Kidney epithelial cell (primary cell): Measurements from ENCODE around the gene NCR3LG1. TPM values are rescaled to one million over a fixed set of nuclear protein-coding genes. Genes with fewer than 3 reads are reported as not detected.

ENCODE experiments used
- DNase-seq: peaks from one replicate; pipeline ENCODE4 v3.0.0-alpha.2; 2010; ENCODE audit warnings: low read depth
- H3K27me3 ChIP-seq: 2 replicates; pipeline ENCODE4 v1.6.0; 2011; ENCODE audit warnings: low read length; ENCODE audit not compliant: control insufficient read depth, insufficient read depth
- H3K36me3 ChIP-seq: 2 replicates; pipeline ENCODE4 v1.5.1; 2011; ENCODE audit warnings: low read length; ENCODE audit not compliant: control insufficient read depth, insufficient read depth
- H3K4me3 ChIP-seq: 2 replicates; pipeline ENCODE4 v1.5.1; 2011; ENCODE audit warnings: low read depth, mild to moderate bottlenecking, control low read depth, low read length
- total RNA-seq: library from RNA; depleted of rRNA; stranded (reverse); fragments of >200 nt; gene quantifications from 2 replicates; pipeline ENCODE4 v1.2.3, GENCODE V29; 2015
- TF ChIP-seq, protein P1 (sequence below): IDR thresholded peaks from 2 replicates; pipeline ENCODE4 v1.5.1; 2011; ENCODE audit warnings: mild to moderate bottlenecking, moderate library complexity, low read length, control low read depth, inconsistent platforms; ENCODE audit not compliant: insufficient read depth, poor library complexity, severe bottlenecking

NCR3LG1 gene
- total RNA-seq, 1 donor from 2014 or later: 10.1 TPM

DNA sequence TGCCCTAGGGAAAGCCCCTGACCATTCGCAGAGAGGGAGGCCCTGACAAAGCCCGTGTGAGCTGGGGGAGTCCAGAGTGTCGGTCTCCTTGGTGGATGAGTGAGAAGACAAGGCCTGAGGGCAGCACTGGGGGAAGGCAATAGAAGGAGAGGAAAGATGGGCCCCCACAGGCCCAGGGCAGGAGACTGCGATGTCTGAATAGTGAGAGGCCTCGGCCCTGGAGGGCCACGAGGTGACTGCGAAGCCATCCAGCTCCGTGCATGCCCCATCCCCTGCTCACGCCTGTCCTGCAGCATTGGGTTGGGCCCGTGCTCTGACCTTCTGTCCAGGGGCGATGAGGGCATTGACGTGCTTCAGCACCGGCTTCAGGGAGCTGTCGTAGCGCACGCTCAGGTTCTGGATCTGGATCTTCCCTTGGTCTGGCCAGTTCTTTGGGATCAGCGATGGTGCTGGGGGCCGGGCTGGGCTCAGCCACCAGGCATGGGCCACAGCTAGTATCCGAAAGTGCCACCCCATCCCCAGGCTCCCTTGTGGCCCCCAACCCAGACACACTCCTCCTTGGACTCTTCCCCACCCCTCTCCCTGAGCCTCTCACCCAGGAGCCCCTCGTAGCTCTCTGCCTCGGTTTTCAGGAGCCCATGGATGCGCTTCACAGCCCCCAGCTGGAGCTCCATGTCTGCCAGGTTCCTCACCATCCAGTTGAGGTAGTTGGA lies 45.2 kb downstream of the NCR3LG1 start:
- Histone ChIP-seq H3K36me3 (no peaks in the 10 kb centered on the region), H3K4me3 (no peak overlapping the region), H3K27me3 (peaks cover 15% of the 10 kb centered on the region)
- TF ChIP-seq, protein P1, sequence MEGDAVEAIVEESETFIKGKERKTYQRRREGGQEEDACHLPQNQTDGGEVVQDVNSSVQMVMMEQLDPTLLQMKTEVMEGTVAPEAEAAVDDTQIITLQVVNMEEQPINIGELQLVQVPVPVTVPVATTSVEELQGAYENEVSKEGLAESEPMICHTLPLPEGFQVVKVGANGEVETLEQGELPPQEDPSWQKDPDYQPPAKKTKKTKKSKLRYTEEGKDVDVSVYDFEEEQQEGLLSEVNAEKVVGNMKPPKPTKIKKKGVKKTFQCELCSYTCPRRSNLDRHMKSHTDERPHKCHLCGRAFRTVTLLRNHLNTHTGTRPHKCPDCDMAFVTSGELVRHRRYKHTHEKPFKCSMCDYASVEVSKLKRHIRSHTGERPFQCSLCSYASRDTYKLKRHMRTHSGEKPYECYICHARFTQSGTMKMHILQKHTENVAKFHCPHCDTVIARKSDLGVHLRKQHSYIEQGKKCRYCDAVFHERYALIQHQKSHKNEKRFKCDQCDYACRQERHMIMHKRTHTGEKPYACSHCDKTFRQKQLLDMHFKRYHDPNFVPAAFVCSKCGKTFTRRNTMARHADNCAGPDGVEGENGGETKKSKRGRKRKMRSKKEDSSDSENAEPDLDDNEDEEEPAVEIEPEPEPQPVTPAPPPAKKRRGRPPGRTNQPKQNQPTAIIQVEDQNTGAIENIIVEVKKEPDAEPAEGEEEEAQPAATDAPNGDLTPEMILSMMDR: no peak
- DNase-seq: no peak

DNA sequence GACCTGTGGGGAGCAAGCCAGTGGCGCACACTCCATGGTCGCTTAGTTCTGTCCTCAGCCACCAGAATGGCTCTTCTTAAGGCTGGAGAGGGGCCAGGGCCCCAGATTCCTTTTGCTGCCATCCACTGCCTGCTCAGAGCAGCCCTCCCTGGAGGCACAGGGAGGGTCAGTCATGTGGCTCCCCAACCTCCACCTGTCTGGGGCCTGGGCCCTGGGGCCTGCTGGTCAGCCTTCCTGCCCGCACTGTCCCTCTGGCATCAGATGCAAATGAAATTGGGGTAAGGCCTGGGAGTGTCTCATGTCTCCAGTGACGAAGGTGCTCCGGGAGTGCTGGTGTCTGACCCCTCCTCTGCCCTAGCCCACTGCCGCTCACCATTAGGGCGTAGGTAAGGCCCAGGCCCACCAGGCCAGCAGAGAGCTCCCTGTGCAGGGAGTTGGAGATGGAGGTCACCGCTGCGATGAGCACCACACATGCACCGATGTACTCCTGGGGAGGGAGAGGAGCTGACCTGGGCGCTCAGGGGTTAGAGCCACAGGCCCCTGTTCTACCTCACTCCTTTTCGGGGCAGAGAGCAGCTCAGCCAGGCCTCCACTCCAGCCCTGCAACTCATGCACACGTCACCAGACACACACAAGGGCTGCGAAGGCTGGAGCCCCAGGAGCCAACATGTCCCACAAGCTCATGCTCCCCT lies 45.9 kb downstream of the NCR3LG1 start:
- no peaks in the 10 kb centered on the region for H3K36me3 ChIP-seq
- no peak for DNase-seq
- H3K27me3 ChIP-seq: peaks cover 15% of the 10 kb centered on the region
- no peak overlapping the region for H3K4me3 ChIP-seq
- TF ChIP-seq, protein P1: no peak

DNA sequence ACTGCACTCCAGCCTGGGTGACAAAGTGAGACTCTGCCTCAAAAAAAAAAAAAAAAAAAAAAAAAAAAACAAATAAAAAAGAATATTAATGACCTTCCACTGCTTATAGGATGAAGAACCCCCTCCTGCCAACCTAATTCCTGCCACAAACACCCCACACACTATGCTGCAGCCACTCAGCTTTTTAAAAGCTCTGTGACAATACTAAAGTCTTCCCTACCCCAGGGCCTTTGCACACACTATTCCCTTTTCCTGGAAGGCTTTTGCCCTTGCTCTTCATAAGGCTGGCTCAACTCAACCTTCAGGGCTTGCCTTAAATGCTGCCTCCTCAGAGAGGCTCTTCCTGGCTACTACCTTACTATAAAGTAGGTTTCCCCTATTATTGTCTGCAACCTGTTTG lies 47.6 kb downstream of the NCR3LG1 start:
- DNase-seq: no peak

DNA sequence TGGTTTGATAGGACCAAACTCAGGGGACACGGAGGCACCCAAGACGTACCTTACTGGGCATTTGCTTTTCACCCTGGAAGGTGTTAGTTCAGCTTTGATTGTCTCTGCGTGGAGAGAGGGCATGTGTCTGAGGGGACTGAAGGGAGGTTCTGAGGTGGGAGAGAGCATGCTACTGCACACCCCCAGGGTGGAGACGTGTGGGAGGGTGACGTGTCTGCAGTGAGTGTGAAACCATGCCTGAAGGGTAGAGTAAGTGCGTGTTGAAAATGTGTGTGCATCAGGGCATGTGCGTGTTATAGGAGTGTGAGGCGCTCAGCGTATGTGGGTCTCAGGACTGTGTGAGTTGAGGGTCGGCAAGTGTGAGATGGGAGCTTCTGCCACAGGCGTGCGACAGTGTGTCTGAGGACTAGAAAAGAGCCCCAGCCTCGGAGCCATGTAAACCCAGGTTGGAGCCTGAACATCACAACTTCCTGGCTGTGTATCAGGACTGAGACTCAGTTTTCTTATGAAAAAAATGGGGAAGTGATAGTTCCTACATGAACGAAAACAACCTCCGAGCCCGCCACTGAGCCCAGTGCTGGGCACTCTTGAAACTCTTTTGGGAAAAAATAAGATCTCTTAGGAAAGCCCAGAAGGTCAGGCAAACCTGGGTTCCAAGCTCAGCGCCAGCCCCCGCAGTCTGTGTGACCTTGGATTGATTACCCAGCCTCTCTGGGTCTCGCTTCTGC lies 48.6 kb downstream of the NCR3LG1 start:
- H3K27me3 ChIP-seq: peaks cover 11% of the 10 kb centered on the region
- H3K36me3 ChIP-seq: no peaks in the 10 kb centered on the region
- TF ChIP-seq, protein P1: no peak
- H3K4me3 ChIP-seq: no peak overlapping the region
- DNase-seq: no peak

More for the DNA sequence above, 47.6 kb downstream of the NCR3LG1 start:
- TF ChIP-seq, protein P1: no peak
- no peaks in the 10 kb centered on the region for H3K36me3 ChIP-seq
- no peak overlapping the region for H3K4me3 ChIP-seq
- peaks cover 15% of the 10 kb centered on the region for H3K27me3 ChIP-seq

DNA sequence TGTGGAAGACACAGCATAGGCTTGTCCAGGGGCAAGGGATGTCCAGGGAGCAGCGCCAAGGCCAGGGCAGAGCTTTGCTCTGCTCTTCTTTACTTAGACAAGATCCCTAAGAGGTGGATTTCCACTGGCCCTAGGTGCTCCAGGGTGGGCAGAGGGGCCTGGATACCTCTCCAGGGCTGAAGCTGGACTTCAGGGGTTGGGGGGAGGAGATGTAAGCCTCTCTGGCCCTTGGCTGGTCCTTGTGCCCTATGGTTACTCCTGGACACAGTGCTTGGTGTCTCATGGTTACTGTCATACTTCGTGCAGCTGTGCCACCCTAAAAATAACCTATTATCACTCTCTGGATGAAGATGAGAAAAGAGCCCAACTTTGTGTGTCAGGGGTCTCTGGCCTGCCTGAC lies 49.7 kb downstream of the NCR3LG1 start:
- DNase-seq: no peak
- Histone ChIP-seq H3K36me3 (no peaks in the 10 kb centered on the region), H3K4me3 (no peak overlapping the region), H3K27me3 (peaks cover 11% of the 10 kb centered on the region)
- TF ChIP-seq, protein P1: no peak
